ENCODE results near the gene LRRC63. TPM values are rescaled to one million over a fixed set of nuclear protein-coding genes. Genes with fewer than 3 reads are reported as not detected.

The LRRC63 gene
- total and polyA plus RNA-seq, 2 of the 4 experiments (the other 2 are of a cell fraction), result not detected

Small RNA genes lying within 50 kb of the gene (microRNA-seq; reads per million reads assigned to microRNA genes)
- gene RN7SKP5 (ENCODE audit: insufficient read depth, insufficient read length), result not detected
- gene RN7SL288P (ENCODE audit: insufficient read depth, insufficient read length), result not detected

Small RNA genes lying within 50 kb of the gene (small RNA-seq; reads per million reads assigned to genes)
- gene RN7SKP5, result 0 reads per million in 5 experiments
- gene RN7SL288P, result 0 reads per million in 5 experiments

Other genes with a start within 250 kb of the LRRC63 start
- 10.8 and 16.1 TPM in 2 replicates for gene ZC3H13, start 159.2 kb upstream of the LRRC63 start, total RNA-seq (2012; rRNA removed)
- gene ZC3H13, start 159.2 kb upstream of the LRRC63 start, polyA plus RNA-seq (2012; rRNA removed), result 6.3 and 7.7 TPM in 2 replicates
- not detected in 2 replicates for gene CPB2, start 106.9 kb upstream of the LRRC63 start, total RNA-seq (2012; rRNA removed)
- gene CPB2, start 106.9 kb upstream of the LRRC63 start, polyA plus RNA-seq (2012; rRNA removed), result not detected in 2 replicates
- gene LCP1, start 29.8 kb upstream of the LRRC63 start, total RNA-seq (2012; rRNA removed), result not detected in 2 replicates
- not detected in 2 replicates for gene LCP1, start 29.8 kb upstream of the LRRC63 start, polyA plus RNA-seq (2012; rRNA removed)
- under 0.01 TPM in 1 of 2 replicates, not detected in the other for gene RUBCNL, start 175.3 kb downstream of the LRRC63 start, total RNA-seq (2012; rRNA removed)
- gene RUBCNL, start 175.3 kb downstream of the LRRC63 start, polyA plus RNA-seq (2012; rRNA removed), result 0.03 and 0.06 TPM in 2 replicates